Liver (tissue), 3 donors: ENCODE data around the gene APPL2.

Source experiments
- EGR1 ChIP-seq, 2 donors: IDR thresholded peaks; 2 replicates each; pipeline ENCODE4 v1.6.1; 2016 to 2018; ENCODE audit warnings: antibody characterized with exemption in 2 of 2, low read depth in 2 of 2
- GABPA ChIP-seq, 2 donors: IDR thresholded peaks in 1 of 2; conservative IDR thresholded peaks in 1 of 2; 2 replicates each; pipeline ENCODE4 v1.6.1; 2016; ENCODE audit warnings: antibody characterized with exemption in 2 of 2, mild to moderate bottlenecking in 1 of 2, moderate library complexity in 1 of 2
- HNF4G ChIP-seq: IDR thresholded peaks from 2 replicates; pipeline ENCODE4 v1.6.1; 2016; ENCODE audit warnings: antibody characterized with exemption
- JUND ChIP-seq, 2 donors: IDR thresholded peaks; 2 replicates each; pipeline ENCODE4 v1.6.1; 2016; ENCODE audit warnings: antibody characterized with exemption in 2 of 2
- RAD21 ChIP-seq, 2 donors: IDR thresholded peaks; 2 replicates each; pipeline ENCODE4 v1.6.1; 2016; ENCODE audit warnings: antibody characterized with exemption in 2 of 2, mild to moderate bottlenecking in 2 of 2
- SP1 ChIP-seq: IDR thresholded peaks from 2 replicates; pipeline ENCODE4 v1.6.1; 2018; ENCODE audit warnings: antibody characterized with exemption, mild to moderate bottlenecking
- TAF1 ChIP-seq: conservative IDR thresholded peaks from 2 replicates; pipeline ENCODE4 v1.6.1; 2016; ENCODE audit warnings: antibody characterized with exemption, mild to moderate bottlenecking
- TF ChIP-seq, protein P1 (sequence below): IDR thresholded peaks from 2 replicates; pipeline ENCODE4 v1.6.1; 2016; ENCODE audit warnings: antibody characterized with exemption
- TF ChIP-seq, protein P2 (sequence below): fragments of 150-350 bp; IDR thresholded peaks from 2 replicates; pipeline ENCODE4 v1.5.1; 2017; ENCODE audit warnings: improper control_type of control experiment, low read depth, low read length; ENCODE audit not compliant: missing input control
- TF ChIP-seq, protein P3 (sequence below): IDR thresholded peaks from 2 replicates; pipeline ENCODE4 v1.6.1; 2016; ENCODE audit warnings: antibody characterized with exemption, mild to moderate bottlenecking
- donor health status: healthy.
- donor health status: healthy.

DNA sequence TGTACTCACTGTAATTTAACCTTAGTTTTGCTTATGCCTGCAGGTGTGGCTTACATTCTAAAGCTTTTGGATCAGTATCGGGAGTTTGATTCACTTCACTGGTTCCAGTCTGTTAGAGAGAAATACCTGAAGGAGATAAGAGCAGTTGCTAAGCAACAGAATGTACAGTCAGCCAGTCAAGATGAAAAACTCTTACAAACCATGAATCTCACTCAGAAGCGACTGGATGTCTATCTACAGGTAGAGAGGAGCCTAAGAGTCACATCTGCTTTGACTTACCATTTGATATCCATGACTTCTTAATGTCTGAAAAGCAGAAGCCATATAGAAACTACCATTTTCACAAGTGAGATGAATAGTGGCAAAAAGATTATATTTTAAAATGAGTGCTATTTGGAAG lies 71.9 kb downstream of the APPL2 start:
- TF ChIP-seq TAF1 (no peak), GABPA (IDR thresholded peaks at IDR 0.05 in 1 of 2, conservative IDR thresholded peaks at IDR 0.05 in 1 of 2) (no peak), EGR1 (IDR thresholded peaks at IDR 0.05; ENCODE audit: low read depth in 2 of 2) (no peak), JUND (IDR thresholded peaks at IDR 0.05) (no peak), RAD21 (IDR thresholded peaks at IDR 0.05) (no peak), SP1 (no peak), HNF4G (no peak)
- TF ChIP-seq, protein P1, sequence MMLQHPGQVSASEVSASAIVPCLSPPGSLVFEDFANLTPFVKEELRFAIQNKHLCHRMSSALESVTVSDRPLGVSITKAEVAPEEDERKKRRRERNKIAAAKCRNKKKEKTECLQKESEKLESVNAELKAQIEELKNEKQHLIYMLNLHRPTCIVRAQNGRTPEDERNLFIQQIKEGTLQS: no peak
- TF ChIP-seq, protein P2, sequence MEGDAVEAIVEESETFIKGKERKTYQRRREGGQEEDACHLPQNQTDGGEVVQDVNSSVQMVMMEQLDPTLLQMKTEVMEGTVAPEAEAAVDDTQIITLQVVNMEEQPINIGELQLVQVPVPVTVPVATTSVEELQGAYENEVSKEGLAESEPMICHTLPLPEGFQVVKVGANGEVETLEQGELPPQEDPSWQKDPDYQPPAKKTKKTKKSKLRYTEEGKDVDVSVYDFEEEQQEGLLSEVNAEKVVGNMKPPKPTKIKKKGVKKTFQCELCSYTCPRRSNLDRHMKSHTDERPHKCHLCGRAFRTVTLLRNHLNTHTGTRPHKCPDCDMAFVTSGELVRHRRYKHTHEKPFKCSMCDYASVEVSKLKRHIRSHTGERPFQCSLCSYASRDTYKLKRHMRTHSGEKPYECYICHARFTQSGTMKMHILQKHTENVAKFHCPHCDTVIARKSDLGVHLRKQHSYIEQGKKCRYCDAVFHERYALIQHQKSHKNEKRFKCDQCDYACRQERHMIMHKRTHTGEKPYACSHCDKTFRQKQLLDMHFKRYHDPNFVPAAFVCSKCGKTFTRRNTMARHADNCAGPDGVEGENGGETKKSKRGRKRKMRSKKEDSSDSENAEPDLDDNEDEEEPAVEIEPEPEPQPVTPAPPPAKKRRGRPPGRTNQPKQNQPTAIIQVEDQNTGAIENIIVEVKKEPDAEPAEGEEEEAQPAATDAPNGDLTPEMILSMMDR: no peak
- TF ChIP-seq, protein P3, sequence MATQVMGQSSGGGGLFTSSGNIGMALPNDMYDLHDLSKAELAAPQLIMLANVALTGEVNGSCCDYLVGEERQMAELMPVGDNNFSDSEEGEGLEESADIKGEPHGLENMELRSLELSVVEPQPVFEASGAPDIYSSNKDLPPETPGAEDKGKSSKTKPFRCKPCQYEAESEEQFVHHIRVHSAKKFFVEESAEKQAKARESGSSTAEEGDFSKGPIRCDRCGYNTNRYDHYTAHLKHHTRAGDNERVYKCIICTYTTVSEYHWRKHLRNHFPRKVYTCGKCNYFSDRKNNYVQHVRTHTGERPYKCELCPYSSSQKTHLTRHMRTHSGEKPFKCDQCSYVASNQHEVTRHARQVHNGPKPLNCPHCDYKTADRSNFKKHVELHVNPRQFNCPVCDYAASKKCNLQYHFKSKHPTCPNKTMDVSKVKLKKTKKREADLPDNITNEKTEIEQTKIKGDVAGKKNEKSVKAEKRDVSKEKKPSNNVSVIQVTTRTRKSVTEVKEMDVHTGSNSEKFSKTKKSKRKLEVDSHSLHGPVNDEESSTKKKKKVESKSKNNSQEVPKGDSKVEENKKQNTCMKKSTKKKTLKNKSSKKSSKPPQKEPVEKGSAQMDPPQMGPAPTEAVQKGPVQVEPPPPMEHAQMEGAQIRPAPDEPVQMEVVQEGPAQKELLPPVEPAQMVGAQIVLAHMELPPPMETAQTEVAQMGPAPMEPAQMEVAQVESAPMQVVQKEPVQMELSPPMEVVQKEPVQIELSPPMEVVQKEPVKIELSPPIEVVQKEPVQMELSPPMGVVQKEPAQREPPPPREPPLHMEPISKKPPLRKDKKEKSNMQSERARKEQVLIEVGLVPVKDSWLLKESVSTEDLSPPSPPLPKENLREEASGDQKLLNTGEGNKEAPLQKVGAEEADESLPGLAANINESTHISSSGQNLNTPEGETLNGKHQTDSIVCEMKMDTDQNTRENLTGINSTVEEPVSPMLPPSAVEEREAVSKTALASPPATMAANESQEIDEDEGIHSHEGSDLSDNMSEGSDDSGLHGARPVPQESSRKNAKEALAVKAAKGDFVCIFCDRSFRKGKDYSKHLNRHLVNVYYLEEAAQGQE: no peak
